HUES6 (cell line): ENCODE results near the gene CD4.

Experiments used
- H3K27ac ChIP-seq: 2 replicates; pipeline ENCODE4 v1.7.0; 2013; ENCODE audit warnings: low read depth, mild to moderate bottlenecking, low read length, inconsistent platforms
- H3K27me3 ChIP-seq: 2 replicates; pipeline ENCODE4 v1.6.1; 2013; ENCODE audit warnings: low read length; ENCODE audit not compliant: control insufficient read depth, insufficient read depth
- H3K36me3 ChIP-seq: 2 replicates; pipeline ENCODE4 v1.6.1; 2013; ENCODE audit warnings: low read length; ENCODE audit not compliant: control insufficient read depth, insufficient read depth
- H3K4me1 ChIP-seq: 2 replicates; pipeline ENCODE4 v1.6.1; 2013; ENCODE audit warnings: low read length; ENCODE audit not compliant: control insufficient read depth, insufficient read depth
- H3K4me3 ChIP-seq: 2 replicates; pipeline ENCODE4 v1.5.1; 2013; ENCODE audit warnings: low read depth, low read length
- H3K9ac ChIP-seq: one replicate; pipeline ENCODE4 v1.6.1; 2013; ENCODE audit warnings: mild to moderate bottlenecking, low read length
- H3K9me3 ChIP-seq: 2 replicates; pipeline ENCODE4 v1.6.1; 2013; ENCODE audit warnings: low read depth, low read length; ENCODE audit not compliant: control insufficient read depth, insufficient read depth

Gene CD4

DNA sequence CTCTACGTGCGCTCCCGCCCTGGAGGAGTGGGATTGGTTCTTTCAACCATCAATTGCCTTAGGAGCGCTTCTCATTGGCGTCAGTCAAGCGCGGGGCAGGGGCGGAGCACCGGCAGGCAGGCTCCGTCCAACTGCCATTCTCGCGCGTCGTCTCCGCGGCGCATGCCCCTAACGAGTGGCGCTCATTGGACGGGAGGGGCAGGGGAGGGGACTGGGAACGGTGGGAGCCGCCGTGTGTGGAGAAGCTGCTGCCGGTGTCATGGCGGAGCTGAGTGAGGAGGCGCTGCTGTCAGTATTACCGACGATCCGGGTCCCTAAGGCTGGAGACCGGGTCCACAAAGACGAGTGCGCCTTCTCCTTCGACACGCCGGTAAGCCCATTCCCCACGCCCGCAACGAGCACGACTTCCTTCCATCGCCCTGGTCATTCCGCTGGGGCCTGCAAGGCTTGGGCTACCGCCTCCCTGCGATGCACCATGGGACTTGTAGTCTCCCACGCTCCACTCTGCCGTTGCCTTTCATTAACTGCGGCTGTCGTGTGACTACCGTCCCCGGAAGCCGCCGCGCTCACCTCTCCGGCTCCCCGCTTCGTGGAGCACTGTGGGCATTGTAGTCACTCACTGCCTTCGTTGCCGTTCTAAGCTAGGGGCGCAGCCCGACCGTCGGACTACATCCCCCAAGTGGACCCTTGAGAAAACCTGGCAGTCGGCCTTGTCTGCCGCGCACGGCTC, 62.8 kb downstream of the CD4 start, which contains the start of gene USP5:
TSS of gene USP5 (plus strand) at position 230 of the 730 bp plus-strand sequence. CDS start at position 260, 30 bp downstream.
- Histone ChIP-seq H3K27ac (no peak within 1 kb of the TSS), H3K9ac (peak within 1 kb of the TSS; percentile 82), H3K36me3 (peaks cover 48% of the 10 kb centered on the region), H3K9me3 (no peaks in the 10 kb centered on the region), H3K27me3 (no peaks in the 10 kb centered on the region), H3K4me3 (peak within 1 kb of the TSS; percentile 83), H3K4me1 (peaks cover 12% of the 10 kb centered on the region)

DNA sequence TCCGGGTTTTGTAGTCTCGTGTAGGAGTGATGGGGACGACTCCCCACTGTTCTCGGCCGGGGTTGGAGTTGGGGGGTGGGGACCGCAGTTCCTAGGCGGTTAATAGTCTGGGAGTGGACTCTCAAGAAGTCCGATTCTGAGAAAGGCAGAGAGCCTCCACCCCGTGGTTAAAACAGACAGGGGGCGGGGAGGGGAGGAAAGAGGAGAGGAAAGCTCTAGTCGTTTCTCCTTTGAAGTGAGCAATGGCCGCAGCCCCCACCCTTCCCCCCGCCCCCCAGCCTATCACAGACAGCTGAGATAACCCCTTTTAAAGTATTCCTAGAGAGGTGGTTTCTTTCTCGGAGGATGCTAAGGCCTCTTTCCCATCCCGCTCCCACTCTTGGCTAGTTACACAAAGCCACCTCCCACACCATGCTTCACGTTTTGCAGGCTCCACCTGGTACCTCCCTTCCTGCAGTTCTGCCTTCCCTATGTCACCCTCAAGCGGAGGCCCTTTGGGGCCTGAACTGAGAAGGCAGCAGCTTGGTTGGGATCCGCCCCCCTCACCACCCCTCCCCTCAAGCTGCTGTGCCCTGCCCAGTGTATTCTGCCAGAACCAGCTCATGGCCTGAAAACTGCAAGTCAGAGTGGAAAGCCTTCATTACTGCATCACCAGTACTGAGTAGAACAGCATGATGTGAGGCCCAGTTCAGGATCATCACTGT, 63.5 kb downstream of the CD4 start:
- no peaks in the 10 kb centered on the region for H3K9me3 ChIP-seq
- H3K27me3 ChIP-seq, result no peaks in the 10 kb centered on the region
- H3K27ac ChIP-seq, result no peak overlapping the region
- peak overlapping the region; percentile 83 for H3K4me3 ChIP-seq
- H3K9ac ChIP-seq, result peak overlapping the region; percentile 36
- peaks cover 48% of the 10 kb centered on the region for H3K36me3 ChIP-seq
- H3K4me1 ChIP-seq, result peaks cover 12% of the 10 kb centered on the region

DNA sequence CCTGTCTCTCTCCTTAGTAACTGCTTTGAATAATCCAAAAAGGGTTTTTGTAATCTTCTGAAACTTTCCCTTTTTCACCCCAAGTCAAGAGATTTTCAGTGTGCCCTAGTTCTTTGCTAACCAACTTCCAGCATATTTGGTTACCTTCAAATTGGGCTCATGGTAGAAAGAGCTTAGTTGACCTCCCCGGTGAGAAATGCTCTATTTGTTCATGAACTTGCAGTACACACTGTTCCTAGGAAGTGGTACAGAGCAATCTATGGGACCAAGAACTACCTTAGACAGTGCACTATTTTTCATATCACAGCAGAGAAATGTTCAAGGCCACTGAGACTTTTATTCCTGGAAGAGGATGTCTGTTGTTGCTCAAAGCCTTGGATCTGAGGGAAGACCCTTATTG, 64.3 kb downstream of the CD4 start:
- H3K9ac ChIP-seq, result no peak overlapping the region
- H3K36me3 ChIP-seq, result peaks cover 50% of the 10 kb centered on the region
- no peak overlapping the region for H3K4me3 ChIP-seq
- H3K9me3 ChIP-seq, result no peaks in the 10 kb centered on the region
- peaks cover 12% of the 10 kb centered on the region for H3K4me1 ChIP-seq
- no peak overlapping the region for H3K27ac ChIP-seq
- H3K27me3 ChIP-seq, result no peaks in the 10 kb centered on the region

DNA sequence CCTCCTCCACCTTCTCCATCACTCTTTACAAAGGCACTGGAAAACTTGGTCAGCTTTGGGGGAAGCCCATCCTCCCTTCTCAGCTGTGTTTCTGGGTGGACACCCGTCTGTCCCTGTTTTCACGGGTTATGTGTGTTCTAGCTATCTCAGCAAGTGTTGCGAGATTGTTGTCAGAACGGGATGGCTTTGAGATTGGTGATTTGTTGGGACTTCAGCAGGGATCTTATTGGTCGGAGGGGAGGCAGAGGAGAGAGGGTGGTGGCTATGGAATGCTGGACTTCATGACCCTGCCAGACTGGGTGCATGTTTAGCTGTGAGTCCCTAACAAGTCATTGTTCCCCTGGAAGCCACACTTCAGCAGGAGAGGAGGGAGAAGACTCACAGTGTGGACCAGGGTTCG, 64.7 kb downstream of the CD4 start:
- Histone ChIP-seq H3K27ac (no peak overlapping the region), H3K4me1 (peaks cover 12% of the 10 kb centered on the region), H3K36me3 (peaks cover 50% of the 10 kb centered on the region), H3K27me3 (no peaks in the 10 kb centered on the region), H3K4me3 (no peak overlapping the region), H3K9me3 (no peaks in the 10 kb centered on the region), H3K9ac (no peak overlapping the region)

DNA sequence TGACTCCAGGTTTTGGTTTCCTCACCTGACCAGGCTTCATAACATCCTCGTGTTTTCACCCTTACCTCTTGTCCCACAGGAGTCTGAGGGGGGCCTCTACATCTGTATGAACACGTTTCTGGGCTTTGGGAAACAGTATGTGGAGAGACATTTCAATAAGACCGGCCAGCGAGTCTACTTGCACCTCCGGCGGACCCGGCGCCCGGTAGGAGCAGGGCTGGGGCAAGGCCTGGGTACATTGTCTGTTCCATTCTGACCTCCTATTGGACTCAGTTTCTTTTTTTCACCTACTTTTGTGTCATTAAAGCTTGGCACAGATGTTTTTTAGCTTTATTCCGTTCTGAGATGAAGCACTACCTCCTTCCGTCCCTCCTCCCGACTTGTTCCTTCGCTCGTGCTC, 66.0 kb downstream of the CD4 start:
- no peak overlapping the region for H3K27ac ChIP-seq
- no peak overlapping the region for H3K4me3 ChIP-seq
- H3K9me3 ChIP-seq, result no peaks in the 10 kb centered on the region
- no peak overlapping the region for H3K9ac ChIP-seq
- H3K4me1 ChIP-seq, result peaks cover 10% of the 10 kb centered on the region
- peaks cover 53% of the 10 kb centered on the region for H3K36me3 ChIP-seq
- H3K27me3 ChIP-seq, result no peaks in the 10 kb centered on the region

DNA sequence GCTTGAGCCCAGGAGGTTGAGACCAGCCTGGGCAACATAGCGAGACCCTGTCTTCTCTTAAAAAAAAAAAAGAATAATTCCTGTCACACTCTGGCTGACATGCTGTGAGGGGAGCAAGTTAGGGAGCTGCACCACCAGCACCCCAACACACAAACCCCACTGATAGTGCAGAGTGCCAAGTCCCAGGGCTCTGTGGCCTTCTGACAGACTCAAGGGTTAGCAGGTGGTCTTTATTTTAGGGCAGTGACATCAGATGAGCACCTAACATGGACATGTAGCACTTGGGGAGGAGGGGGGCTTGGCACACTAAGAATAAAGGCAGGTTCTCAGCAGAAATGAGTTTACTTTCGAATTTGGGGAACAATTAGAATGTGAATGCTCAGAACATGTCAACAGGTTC, 69.5 kb downstream of the CD4 start:
- Histone ChIP-seq H3K27ac (no peak overlapping the region), H3K4me3 (no peak overlapping the region), H3K27me3 (no peaks in the 10 kb centered on the region), H3K9me3 (no peaks in the 10 kb centered on the region), H3K36me3 (peaks cover 87% of the 10 kb centered on the region), H3K9ac (no peak overlapping the region), H3K4me1 (no peaks in the 10 kb centered on the region)

DNA sequence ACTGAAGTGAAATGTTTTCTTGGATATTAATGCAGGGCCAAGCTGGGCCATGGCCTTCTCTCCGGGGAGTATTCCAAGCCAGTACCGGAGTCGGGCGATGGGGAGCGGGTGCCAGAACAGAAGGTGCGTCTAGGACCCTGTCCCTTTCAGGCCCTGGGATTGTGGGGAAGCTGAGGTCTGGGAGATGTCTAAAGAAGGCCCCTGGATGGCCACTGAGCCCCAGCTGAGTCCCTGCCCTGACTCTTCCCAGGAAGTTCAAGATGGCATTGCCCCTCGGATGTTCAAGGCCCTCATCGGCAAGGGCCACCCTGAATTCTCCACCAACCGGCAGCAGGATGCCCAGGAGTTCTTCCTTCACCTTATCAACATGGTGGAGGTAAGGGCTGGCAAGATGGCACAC, 70.8 kb downstream of the CD4 start:
- peaks cover 95% of the 10 kb centered on the region for H3K36me3 ChIP-seq
- H3K4me1 ChIP-seq, result no peaks in the 10 kb centered on the region
- no peaks in the 10 kb centered on the region for H3K9me3 ChIP-seq
- no peak overlapping the region for H3K9ac ChIP-seq
- no peak overlapping the region for H3K4me3 ChIP-seq
- no peak overlapping the region for H3K27ac ChIP-seq
- no peaks in the 10 kb centered on the region for H3K27me3 ChIP-seq

DNA sequence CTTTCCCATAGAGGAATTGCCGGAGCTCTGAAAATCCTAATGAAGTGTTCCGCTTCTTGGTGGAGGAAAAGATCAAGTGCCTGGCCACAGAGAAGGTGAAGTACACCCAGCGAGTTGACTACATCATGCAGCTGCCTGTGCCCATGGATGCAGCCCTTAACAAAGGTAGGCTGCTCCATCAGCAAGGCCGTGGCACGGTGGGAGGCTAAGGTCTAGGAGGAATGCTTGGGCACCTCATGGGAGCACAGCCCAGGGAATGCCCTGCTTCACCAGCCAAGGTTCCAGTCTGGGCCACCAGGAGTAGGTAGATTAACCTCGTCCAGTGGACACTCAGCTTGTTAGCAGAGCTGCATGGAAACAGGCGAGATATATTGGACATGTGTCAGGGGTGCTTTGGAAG, 71.6 kb downstream of the CD4 start:
- H3K27ac ChIP-seq, result no peak overlapping the region
- H3K36me3 ChIP-seq, result peaks cover 97% of the 10 kb centered on the region
- H3K9me3 ChIP-seq, result no peaks in the 10 kb centered on the region

DNA sequence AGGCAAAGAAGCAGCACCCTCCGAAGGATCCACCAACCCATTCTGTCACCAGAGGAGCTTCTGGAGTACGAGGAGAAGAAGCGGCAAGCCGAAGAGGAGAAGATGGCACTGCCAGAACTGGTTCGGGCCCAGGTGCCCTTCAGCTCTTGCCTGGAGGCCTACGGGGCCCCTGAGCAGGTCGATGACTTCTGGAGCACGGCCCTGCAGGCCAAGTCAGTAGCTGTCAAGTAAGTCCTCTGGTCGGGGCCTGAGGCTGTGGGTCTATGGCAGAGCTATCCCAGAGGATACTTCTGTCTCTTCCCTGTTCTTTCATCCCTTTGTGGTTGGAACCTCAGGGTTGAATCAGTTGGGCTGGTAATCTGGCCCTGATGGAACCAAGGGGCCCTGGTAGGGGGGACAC, 72.1 kb downstream of the CD4 start:
- H3K27ac ChIP-seq, result no peak overlapping the region
- no peaks in the 10 kb centered on the region for H3K27me3 ChIP-seq
- H3K4me3 ChIP-seq, result no peak overlapping the region
- peaks cover 93% of the 10 kb centered on the region for H3K36me3 ChIP-seq
- no peak overlapping the region for H3K9ac ChIP-seq
- peaks cover 9% of the 10 kb centered on the region for H3K4me1 ChIP-seq
- H3K9me3 ChIP-seq, result no peaks in the 10 kb centered on the region

More for the DNA sequence above, 71.6 kb downstream of the CD4 start:
- Histone ChIP-seq H3K9ac (peak overlapping the region; percentile 26), H3K4me3 (no peak overlapping the region), H3K4me1 (peaks cover 4% of the 10 kb centered on the region), H3K27me3 (no peaks in the 10 kb centered on the region)

DNA sequence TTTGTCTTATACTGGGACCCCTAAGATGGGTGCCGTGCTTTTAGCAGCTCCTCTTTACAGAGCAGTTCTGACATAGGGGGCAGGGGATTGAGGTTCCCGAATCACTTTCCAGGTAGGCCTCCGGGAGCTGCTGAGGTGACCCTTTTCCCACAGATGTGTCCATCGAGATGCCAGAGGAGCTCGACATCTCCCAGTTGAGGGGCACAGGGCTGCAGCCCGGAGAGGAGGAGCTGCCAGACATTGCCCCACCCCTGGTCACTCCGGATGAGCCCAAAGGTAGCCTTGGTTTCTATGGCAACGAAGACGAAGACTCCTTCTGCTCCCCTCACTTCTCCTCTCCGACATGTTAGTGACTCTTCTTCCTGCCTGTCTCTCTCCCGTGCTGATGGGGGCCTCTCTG, 73.7 kb downstream of the CD4 start:
- Histone ChIP-seq H3K9ac (no peak overlapping the region), H3K4me3 (no peak overlapping the region), H3K27ac (no peak overlapping the region), H3K36me3 (peaks cover 77% of the 10 kb centered on the region), H3K27me3 (no peaks in the 10 kb centered on the region), H3K9me3 (no peaks in the 10 kb centered on the region), H3K4me1 (peaks cover 16% of the 10 kb centered on the region)

DNA sequence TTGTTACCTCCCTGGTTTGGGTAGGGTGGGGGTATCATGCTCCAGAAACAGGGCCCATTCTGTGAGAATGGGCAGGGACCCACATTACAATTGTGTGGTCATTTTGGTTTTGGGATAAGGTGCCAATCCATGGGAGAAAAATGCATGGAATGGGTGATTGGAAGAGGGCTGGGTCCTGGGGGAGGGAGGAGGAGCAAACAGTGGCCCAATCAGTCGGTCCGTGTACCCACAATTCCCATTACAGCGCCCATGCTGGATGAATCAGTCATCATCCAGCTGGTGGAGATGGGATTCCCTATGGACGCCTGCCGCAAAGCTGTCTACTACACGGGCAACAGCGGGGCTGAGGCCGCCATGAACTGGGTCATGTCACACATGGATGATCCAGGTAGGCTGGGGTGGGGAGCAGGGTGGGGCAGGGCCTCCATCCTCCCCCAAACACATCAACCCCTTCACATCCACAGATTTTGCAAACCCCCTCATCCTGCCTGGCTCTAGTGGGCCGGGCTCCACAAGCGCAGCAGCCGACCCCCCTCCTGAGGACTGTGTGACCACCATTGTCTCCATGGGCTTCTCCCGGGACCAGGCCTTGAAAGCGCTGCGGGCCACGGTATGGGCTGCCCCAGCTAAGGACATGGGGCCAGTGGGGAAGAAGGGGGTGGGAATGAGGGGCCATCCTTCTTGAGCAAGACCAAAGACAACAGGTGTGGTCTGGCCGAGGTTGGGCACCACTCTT, 74.4 kb downstream of the CD4 start:
- no peak overlapping the region for H3K27ac ChIP-seq
- no peaks in the 10 kb centered on the region for H3K27me3 ChIP-seq
- no peaks in the 10 kb centered on the region for H3K9me3 ChIP-seq
- no peak overlapping the region for H3K4me3 ChIP-seq
- peaks cover 21% of the 10 kb centered on the region for H3K4me1 ChIP-seq
- H3K36me3 ChIP-seq, result peaks cover 70% of the 10 kb centered on the region
- H3K9ac ChIP-seq, result no peak overlapping the region
